ENCODE results near the gene CHAD.

The CHAD gene

GRCh38 chr17:50481648-50482047 is 13.0 kb upstream of the CHAD start:
- Histone ChIP-seq H3K27me3 (replicated peaks; ENCODE audit: insufficient read depth, low read length) (no peaks in the 10 kb centered on the region), H2AFZ (ENCODE audit: low read length) (no peak overlapping the region), H3K79me2 (ENCODE audit: low read length) (peaks cover 9% of the 10 kb centered on the region), H3K9ac (ENCODE audit: low read length) (no peak overlapping the region), H3K4me3 (ENCODE audit: low read length) (no peak overlapping the region), H3K27ac (ENCODE audit: low read length) (no peak overlapping the region), H3K4me2 (ENCODE audit: low read depth, low read length) (no peak overlapping the region), H3K36me3 (replicated peaks; ENCODE audit: insufficient read depth, low read length) (no peaks in the 10 kb centered on the region; the same call in 1 of the 2 replicates), H3F3A (ENCODE audit: insufficient read depth, low read length) (peaks cover 12% of the 10 kb centered on the region), H3K9me3 (replicated peaks; ENCODE audit: insufficient read depth, low read length) (no peaks in the 10 kb centered on the region), H3K4me1 (ENCODE audit: low read length) (peaks cover 9% of the 10 kb centered on the region; the same call in 1 of the 2 replicates), H3K9me2 (replicated peaks; ENCODE audit: insufficient read depth, low read length) (no peaks in the 10 kb centered on the region), H4K20me1 (ENCODE audit: insufficient read depth, low read length) (no peaks in the 10 kb centered on the region)
- TF ChIP-seq EZH2phosphoT487 (IDR thresholded peaks at IDR 0.05; ENCODE audit: low read length): no peak
- TF ChIP-seq EZH2 (optimal IDR thresholded peaks at IDR 0.05; ENCODE audit: low read depth, low read length): no peak
- TF ChIP-seq, protein P1, sequence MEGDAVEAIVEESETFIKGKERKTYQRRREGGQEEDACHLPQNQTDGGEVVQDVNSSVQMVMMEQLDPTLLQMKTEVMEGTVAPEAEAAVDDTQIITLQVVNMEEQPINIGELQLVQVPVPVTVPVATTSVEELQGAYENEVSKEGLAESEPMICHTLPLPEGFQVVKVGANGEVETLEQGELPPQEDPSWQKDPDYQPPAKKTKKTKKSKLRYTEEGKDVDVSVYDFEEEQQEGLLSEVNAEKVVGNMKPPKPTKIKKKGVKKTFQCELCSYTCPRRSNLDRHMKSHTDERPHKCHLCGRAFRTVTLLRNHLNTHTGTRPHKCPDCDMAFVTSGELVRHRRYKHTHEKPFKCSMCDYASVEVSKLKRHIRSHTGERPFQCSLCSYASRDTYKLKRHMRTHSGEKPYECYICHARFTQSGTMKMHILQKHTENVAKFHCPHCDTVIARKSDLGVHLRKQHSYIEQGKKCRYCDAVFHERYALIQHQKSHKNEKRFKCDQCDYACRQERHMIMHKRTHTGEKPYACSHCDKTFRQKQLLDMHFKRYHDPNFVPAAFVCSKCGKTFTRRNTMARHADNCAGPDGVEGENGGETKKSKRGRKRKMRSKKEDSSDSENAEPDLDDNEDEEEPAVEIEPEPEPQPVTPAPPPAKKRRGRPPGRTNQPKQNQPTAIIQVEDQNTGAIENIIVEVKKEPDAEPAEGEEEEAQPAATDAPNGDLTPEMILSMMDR (IDR thresholded peaks at IDR 0.05; ENCODE audit: low read length): no peak
- no peak for DNase-seq

DNA sequence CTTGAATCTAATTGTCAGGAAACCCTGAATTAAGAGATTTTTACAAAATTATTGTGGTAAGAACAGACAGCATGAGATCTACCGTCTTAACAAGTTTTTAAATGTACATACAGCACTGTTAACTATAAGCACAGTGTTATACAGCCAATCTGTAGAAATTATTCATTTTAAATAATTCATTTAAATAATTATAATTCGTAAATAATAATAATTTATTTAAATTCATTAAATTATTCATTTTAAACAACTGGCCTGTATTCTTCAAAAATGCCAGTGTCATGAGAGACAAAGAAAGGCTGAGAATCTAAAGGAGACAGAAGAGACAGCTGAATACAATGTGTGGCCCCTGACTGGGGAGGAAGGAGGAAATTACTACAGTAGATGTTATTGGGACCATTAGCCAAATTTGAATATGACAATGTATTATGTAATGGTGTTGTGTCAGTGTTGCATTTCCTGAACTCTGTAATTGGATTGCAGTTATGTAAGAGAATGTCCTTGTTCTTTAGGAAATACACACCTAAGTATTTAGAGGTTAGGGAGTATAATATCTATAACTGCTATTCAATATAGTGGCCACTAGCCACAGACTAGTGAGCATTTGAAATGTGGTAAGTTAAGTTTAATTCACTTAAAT is 12.3 kb upstream of the CHAD start:
- H3F3A ChIP-seq (ENCODE audit: insufficient read depth, low read length): peaks cover 12% of the 10 kb centered on the region
- no peaks in the 10 kb centered on the region for H3K9me3 ChIP-seq (replicated peaks; ENCODE audit: insufficient read depth, low read length)
- H3K79me2 ChIP-seq (ENCODE audit: low read length): peaks cover 9% of the 10 kb centered on the region
- H2AFZ ChIP-seq (ENCODE audit: low read length): no peak overlapping the region
- no peak overlapping the region for H3K4me2 ChIP-seq (ENCODE audit: low read depth, low read length)
- DNase-seq: no peak
- no peak overlapping the region for H3K4me3 ChIP-seq (ENCODE audit: low read length)
- no peaks in the 10 kb centered on the region for H4K20me1 ChIP-seq (ENCODE audit: insufficient read depth, low read length)
- H3K9me2 ChIP-seq (replicated peaks; ENCODE audit: insufficient read depth, low read length): no peaks in the 10 kb centered on the region
- H3K27me3 ChIP-seq (replicated peaks; ENCODE audit: insufficient read depth, low read length): no peaks in the 10 kb centered on the region
- H3K36me3 ChIP-seq (replicated peaks; ENCODE audit: insufficient read depth, low read length): no peaks in the 10 kb centered on the region; the same call in 1 of the 2 replicates
- peaks cover 9% of the 10 kb centered on the region; the same call in 1 of the 2 replicates for H3K4me1 ChIP-seq (ENCODE audit: low read length)
- H3K27ac ChIP-seq (ENCODE audit: low read length): no peak overlapping the region
- TF ChIP-seq EZH2phosphoT487 (IDR thresholded peaks at IDR 0.05; ENCODE audit: low read length) (no peak), EZH2 (optimal IDR thresholded peaks at IDR 0.05; ENCODE audit: low read depth, low read length) (no peak)
- TF ChIP-seq, protein P1 (IDR thresholded peaks at IDR 0.05; ENCODE audit: low read length): no peak
- no peak overlapping the region for H3K9ac ChIP-seq (ENCODE audit: low read length)

DNA sequence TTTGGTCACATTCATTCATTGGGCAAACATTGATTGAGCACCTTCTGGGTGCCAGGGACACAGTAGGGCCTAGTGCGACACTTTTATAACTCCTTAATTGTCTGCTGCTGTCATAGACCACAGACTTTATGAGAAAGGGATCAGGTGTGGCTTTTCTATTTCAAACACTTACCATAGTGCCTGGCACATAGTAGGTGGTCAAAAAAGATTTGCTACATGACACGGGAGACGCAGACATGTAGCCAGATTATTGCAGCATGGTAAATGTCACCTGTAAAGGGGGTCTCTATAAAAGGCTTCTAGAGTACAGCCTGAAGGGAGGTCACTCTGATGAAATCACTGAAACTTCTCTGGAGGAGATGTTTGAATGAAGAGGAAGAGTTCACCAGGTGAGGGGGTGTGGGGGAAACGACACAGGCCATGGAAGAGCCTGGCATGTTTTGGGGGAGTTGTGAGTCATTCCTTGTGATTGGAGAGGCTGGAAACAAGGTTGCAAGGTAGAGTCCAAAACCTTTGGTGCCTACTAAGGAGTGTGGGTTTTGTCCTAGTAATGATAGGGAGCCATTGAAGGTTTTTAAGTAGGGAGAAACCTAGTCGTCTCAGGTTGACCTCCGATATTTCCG is 11.6 kb upstream of the CHAD start:
- TF ChIP-seq, protein P1 (IDR thresholded peaks at IDR 0.05; ENCODE audit: low read length): no peak
- no peak for TF ChIP-seq EZH2 (optimal IDR thresholded peaks at IDR 0.05; ENCODE audit: low read depth, low read length)
- no peak for TF ChIP-seq EZH2phosphoT487 (IDR thresholded peaks at IDR 0.05; ENCODE audit: low read length)
- H3K9ac ChIP-seq (ENCODE audit: low read length): no peak overlapping the region

More for the DNA sequence above, 11.6 kb upstream of the CHAD start:
- peaks cover 9% of the 10 kb centered on the region; the same call in 1 of the 2 replicates for H3K4me1 ChIP-seq (ENCODE audit: low read length)
- H3K27me3 ChIP-seq (replicated peaks; ENCODE audit: insufficient read depth, low read length): no peaks in the 10 kb centered on the region
- no peak for DNase-seq
- H4K20me1 ChIP-seq (ENCODE audit: insufficient read depth, low read length): no peaks in the 10 kb centered on the region
- H3F3A ChIP-seq (ENCODE audit: insufficient read depth, low read length): peaks cover 12% of the 10 kb centered on the region
- peaks cover 9% of the 10 kb centered on the region for H3K79me2 ChIP-seq (ENCODE audit: low read length)
- H3K9me3 ChIP-seq (replicated peaks; ENCODE audit: insufficient read depth, low read length): no peaks in the 10 kb centered on the region
- no peak overlapping the region for H3K4me3 ChIP-seq (ENCODE audit: low read length)
- no peaks in the 10 kb centered on the region; the same call in 1 of the 2 replicates for H3K36me3 ChIP-seq (replicated peaks; ENCODE audit: insufficient read depth, low read length)
- no peak overlapping the region for H2AFZ ChIP-seq (ENCODE audit: low read length)
- no peak overlapping the region for H3K27ac ChIP-seq (ENCODE audit: low read length)
- H3K4me2 ChIP-seq (ENCODE audit: low read depth, low read length): peak overlapping the region; percentile 79; the same call in 1 of the 2 replicates
- H3K9me2 ChIP-seq (replicated peaks; ENCODE audit: insufficient read depth, low read length): no peaks in the 10 kb centered on the region
